ENCODE data around the gene BICD1.

The BICD1 gene

DNA sequence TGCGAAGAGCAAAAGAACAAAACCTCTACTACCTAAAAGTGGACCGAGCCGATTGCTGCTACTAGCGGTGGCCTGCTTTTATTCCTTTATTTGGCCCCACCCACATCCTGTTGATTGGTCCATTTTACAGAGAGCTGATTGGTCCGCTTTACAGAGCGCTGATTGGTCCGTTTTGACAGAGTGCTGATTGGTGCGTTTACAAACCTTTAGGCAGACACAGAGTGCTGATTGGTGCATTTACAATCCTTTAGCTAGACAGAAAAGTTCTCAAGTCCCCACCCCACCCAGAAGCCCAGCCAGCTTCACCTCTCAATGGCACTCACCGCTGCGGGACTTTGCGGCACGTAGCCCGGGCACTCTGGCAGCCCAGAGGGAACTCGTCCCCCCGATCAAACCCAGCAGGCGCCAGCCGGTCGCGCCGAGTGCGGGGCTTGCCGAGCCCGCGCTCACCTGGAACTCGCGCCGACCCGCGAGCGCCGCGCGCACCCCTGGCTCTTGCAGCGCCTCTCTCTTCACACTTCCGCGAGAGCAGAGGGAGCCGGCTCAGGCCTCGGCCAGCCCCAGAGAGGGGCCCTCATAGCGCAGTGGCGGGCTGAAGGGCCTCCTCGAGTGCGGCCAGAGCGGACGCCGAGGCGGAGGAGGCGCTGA lies 284.0 kb downstream of the BICD1 start:
- no peak for TF ChIP-seq CTCF (IDR thresholded peaks at IDR 0.05; ENCODE audit: extremely low read depth, missing control alignments)
- DNase-seq (ENCODE audit: low spot score): peak; percentile 44

DNA sequence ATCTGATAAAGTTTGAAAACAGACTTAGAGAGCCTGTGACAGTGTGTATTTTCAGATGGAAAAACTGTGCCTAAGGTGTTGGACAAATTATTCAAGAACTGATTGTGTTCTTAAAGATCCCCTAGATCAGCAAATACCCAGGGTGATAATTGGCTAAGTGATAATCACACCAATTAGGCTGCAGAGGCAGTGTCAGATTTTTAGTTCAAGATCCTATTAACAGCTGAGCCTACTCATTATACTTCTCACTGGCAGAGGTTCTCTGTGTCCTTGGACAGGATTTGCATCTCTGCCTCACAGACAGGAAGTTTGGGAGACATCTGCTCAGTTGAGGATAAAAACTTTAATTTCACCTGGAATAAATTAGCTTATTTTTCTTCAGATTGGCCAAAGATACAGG lies 288.4 kb downstream of the BICD1 start:
- DNase-seq (ENCODE audit: low spot score): no peak
- no peak for TF ChIP-seq CTCF (IDR thresholded peaks at IDR 0.05; ENCODE audit: extremely low read depth, missing control alignments)

GRCh38 chr12:32397696-32398095 lies 291.0 kb downstream of the BICD1 start:
- DNase-seq (ENCODE audit: low spot score): no peak
- no peak for TF ChIP-seq CTCF (IDR thresholded peaks at IDR 0.05; ENCODE audit: extremely low read depth, missing control alignments)

- no peak for DNase-seq (ENCODE audit: low spot score)
- no peak for TF ChIP-seq CTCF (IDR thresholded peaks at IDR 0.05; ENCODE audit: extremely low read depth, missing control alignments)
Measured at GRCh38 chr12:32398181-32398580, 291.5 kb downstream of the BICD1 start.

GRCh38 chr12:32398816-32399369 lies 292.2 kb downstream of the BICD1 start:
- DNase-seq (ENCODE audit: low spot score): no peak
- TF ChIP-seq CTCF (IDR thresholded peaks at IDR 0.05; ENCODE audit: extremely low read depth, missing control alignments): no peak

DNA sequence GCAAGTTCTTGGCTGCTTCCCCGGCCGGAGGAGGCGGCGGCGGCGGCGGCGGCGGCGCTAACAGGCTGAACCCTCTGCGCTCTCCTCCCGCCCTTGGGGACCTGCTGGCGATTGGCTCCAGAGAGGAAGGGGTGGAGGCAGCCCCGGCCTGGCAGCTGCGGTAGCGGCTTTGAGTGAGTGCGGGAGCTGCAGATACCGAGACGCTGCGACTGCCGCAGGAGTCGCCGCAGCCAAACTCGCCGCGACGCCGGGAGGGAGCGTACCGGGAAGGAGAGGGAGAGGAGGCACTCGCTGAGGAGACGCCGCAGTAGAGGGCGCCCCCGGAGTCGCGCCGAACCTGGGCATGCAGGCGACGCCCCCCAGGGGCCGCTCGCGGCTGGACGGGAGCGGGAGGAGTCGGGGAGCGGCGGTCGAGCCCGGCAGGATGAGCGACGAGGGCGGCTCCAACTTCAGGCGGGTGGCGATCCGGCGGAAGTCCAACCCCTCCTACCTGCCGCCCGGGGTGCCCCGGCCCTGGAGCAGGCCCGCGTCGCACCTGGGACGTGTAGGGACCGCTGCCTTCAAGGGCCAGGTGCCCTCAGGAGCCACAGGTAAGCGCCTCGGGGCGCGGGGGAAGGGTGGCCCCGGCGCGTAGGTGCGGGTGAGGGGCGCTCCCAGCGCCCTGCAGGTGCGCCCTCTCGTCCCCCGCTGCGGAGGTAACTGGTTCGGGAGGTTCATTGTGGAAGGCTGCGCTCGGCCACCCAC lies 292.9 kb downstream of the BICD1 start, which contains the start of gene FGD4:
Gene FGD4 (plus strand): TSS at position 189 of the 744 bp plus-strand sequence.
- TF ChIP-seq CTCF (IDR thresholded peaks at IDR 0.05; ENCODE audit: extremely low read depth, missing control alignments): peak; percentile 38
- DNase-seq (ENCODE audit: low spot score): peak; percentile 87

- DNase-seq (ENCODE audit: low spot score): peak; percentile 38
- TF ChIP-seq CTCF (IDR thresholded peaks at IDR 0.05; ENCODE audit: extremely low read depth, missing control alignments): no peak
Measured at GRCh38 chr12:32400114-32400672, 293.5 kb downstream of the BICD1 start.
